Right lung (tissue), 5 donors: Measurements from ENCODE around the gene C16orf95. TPM values are rescaled to one million over a fixed set of nuclear protein-coding genes. Genes with fewer than 3 reads are reported as not detected.
A peak's percentile ranks its signal among the peaks of the same experiment; 100 is the strongest.

ENCODE experiments used
- DNase-seq, 2 donors: peaks; one replicate each; pipeline ENCODE4 v3.0.0-alpha.2; 2013
- polyA plus RNA-seq, 5 donors: library from polyadenylated mRNA; unstranded; fragments of 120-200 nt; gene quantifications; one replicate each; pipeline versions ENCODE4 v1.2.1 to v1.2.3, GENCODE V29; 2013; ENCODE audit warnings: inconsistent platforms in 1 of 5, low replicate concordance in 1 of 5; ENCODE audit not compliant: insufficient read length in 5 of 5, insufficient read depth in 1 of 5

The C16orf95 gene
- polyA plus RNA-seq, 5 donors, result 2.7 to 4.5 (median 3.9) TPM

GRCh38 chr16:87319011-87319410, 1.8 kb upstream of the C16orf95 start:
- no peak for DNase-seq

GRCh38 chr16:87317750-87318644, 805 bp upstream of the C16orf95 start:
- peak in 1 of 2 donors; percentile 7 for DNase-seq

- DNase-seq, result no peak
These were observed 706 bp downstream of the C16orf95 start for GRCh38 chr16:87316450-87316922.

- DNase-seq, result no peak
These were observed 2.2 kb downstream of the C16orf95 start for GRCh38 chr16:87314990-87315420.

DNA sequence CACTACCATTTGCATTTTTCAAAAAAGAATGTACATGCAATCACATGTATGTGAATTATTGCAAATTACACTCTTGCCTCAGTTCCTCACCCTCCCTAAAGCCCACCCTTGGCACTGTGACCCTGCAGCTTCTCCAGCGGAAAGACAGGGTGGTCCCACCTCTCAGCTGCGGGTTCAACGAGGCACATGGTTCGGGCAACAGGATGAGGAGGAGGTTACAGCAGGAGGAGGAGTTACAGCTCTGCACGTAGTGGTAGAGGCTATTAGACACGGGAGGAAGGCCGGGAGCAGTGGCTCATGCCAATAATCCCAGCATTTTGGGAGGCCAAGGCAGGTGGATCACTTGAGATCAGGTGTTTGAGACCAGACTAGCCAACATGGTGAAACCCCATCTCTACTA, 5.2 kb downstream of the C16orf95 start:
- no peak for DNase-seq

GRCh38 chr16:87311387-87311786, 5.8 kb downstream of the C16orf95 start:
- DNase-seq, result no peak

DNA sequence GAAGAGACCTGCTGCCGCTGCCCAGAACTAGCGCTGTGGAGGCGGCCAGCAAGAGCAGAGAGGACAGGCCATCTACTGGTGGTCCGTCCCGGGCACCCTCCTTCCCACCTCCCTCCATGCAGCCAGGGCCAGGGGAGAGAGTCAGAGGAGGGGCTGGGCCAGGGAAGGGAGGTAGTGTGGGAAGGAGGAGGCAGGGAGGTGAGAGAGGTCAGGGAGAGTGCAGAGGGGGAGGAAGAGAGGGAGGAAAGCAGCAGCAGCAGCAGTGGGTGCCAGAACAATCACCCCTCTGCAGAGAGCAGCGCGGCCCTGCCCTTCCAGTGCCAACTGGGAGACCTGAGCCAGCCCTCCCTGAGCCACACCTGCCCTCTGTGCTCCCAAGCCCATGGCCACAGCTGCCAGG, 6.6 kb downstream of the C16orf95 start:
- DNase-seq, result no peak

- no peak for DNase-seq
These were observed 7.3 kb downstream of the C16orf95 start for GRCh38 chr16:87309620-87310525.

GRCh38 chr16:87308826-87309225, 8.4 kb downstream of the C16orf95 start:
- no peak for DNase-seq

- no peak for DNase-seq
These were observed 10.7 kb downstream of the C16orf95 start for GRCh38 chr16:87306516-87306915.

DNA sequence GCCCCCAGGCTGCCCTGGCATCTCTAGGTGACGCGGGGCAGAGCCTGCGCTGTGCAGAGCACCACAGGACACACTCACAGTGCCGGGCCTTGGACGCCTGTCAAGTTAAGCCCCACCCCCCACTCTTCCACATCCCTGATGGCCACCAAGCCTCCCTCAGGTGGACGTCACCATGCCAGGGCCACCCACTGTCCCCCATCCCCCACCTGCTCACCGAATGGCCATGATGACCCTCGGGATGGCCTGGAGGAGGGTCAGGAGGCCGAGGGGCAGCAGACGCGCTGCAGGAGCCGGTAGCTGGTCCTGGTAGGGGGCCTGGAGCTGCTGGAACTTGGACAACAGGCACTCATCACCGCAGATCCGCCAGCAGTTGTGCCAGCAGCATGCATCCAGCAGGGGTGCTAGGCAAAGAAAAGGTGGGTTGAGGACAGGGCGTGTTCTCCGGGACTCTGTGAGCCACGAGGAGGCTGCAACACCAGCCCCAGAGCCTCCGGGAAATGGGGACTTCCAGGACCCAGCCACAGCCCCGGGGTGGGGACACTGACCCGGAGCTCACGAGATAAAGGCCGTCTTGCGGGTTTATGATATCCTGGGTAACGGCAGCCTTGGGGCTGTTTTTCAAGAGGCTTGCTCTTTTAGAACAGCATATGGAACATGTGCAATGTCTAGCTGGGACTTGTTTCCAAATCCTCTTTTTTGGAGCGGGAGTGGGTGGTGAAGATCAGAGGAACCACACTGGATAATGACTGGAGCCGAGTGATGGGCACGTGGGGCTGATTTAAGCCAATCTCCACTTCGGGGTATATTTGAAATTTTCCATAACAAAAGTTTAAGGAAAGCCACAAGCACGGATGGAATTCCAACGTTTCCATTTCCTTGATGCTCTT, 11.4 kb downstream of the C16orf95 start:
- DNase-seq, result no peak

GRCh38 chr16:87304951-87305350, 12.2 kb downstream of the C16orf95 start:
- no peak for DNase-seq

DNA sequence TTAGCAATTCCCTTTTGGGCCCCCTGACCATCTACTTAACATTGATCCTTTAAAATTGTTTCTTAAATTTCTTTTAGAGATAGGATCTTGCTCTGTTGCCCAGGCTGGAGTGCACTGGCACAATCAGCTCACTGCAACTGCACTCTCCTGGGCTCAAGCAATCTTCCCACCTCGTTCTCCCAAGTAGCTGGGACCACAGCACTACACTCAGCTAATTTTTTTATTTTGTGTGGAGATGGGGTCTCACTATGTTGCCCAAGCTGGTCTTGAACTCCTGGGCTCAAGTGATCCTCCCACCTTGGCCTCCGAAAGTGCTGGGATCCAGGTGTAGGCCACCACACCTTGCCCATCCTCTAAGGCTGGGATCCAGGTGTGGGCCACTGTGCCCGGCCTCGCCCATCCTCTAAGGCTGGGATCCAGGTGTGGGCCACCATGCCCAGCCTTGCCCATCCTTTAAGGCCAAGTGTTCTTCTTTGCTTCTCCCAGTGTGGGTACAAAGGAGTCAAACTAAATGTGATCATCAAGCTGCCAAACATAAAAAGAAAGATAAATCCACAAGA, 13.2 kb downstream of the C16orf95 start:
- DNase-seq, result no peak

GRCh38 chr16:87303431-87303930, 13.7 kb downstream of the C16orf95 start:
- DNase-seq, result no peak

DNA sequence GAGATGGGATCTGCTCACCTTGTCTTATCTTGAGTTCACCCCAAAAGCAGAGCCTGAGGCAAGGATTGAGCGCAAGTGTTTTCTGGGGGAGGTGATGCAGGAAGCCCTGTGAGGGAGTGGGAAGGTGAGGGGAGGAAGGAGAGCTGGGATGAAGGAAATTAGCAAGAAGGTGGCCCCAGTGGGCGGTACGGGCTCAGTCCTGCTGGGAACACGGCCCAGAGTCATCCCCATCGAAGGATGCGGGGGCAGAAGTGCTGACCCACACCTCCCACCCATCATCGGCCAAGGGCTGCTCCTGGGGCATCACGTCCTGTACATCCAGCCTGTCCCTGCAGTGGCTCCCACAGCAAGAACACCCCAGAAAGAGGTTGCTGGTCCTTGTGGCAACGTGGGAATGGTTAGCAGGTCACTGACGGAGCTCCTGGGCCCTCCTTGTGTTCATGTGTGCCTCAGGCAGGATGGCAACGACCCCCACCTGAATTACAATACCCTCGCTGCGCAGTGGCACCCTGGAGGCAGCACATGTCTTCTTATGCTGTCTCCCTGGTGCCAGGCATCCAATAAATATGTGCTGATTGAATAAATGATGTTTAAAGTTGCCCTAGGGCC, 18.2 kb downstream of the C16orf95 start:
- DNase-seq, result no peak

DNA sequence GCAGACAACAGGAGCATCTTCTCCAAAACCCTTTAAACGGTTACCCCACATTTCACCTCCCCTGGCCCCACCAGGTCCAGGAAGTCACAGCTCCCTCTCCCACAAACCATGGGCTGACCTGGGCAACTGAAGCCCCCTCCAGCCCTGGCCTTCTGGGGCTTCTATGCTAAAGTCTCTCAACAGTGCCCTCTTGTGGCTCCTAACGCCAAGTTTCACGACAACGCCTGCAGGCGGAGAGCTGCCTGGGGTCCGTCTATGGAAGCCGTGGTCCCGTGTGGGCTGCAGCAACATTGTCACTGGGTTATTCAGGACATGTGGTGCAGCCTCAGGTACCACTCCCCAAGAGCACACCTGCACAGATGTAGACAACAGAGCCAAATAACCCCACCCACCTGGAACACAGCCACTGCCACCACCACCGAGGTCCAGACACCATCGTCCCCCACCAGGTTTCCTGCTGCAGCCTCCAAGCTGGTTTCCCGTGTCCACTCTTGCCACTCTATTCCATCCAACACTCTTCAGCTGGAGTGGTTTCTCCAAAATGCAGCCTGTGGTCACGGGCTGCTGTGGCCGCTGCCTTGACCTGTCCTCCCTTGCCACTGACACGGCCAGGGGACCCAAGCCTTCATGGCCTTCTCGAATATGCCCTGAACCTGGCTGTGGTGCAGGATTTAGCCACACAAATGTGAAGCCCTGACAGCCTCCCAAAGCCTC, 19.1 kb downstream of the C16orf95 start:
- peak in 1 of 2 donors; percentile 15 for DNase-seq

- no peak for DNase-seq
These were observed 19.8 kb downstream of the C16orf95 start for GRCh38 chr16:87297407-87297806.

DNA sequence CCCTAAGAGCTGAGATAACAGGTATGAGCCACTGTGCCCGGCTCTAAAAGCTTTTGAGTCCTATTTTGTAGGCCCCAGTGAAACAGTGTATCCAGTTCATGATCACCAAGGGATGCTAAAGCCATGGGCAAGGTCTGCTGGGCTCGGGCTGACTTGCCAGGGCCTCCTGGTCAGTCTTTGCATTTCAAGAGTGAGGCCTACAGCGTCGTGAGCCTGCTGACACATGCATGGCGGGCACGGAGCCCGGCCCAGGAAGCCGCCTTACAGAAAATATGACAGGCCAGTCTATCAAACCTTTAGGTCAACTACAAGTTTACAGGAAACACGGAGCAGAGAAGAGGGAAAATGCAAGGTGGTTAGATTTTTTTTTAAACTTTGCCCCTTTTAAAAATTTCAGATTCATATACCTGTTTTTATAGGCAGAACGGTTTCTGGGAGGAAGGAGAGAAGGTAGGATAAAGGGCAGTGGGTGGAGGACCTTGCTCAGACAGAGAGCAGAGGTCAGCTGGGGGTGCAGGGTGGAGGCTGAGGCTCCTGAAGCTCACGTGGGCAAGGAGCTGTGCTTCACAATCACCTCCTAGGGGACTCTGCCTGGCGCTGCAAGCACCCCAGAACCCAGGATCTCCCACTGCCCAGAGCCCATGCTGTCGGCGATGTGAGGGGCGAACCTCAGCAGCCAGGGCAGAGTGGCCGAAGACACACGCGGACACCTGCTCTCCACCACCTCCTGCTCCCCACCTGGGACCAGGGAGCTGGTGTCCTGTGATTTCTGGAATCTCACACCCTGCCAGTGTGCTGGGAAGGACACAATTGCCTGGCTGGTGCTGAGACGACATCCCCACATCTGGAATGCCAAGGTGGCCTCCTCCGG, 21.3 kb downstream of the C16orf95 start:
- no peak for DNase-seq

GRCh38 chr16:87295259-87295658, 21.9 kb downstream of the C16orf95 start:
- DNase-seq, result no peak
